ENCODE measurements around the gene SACM1L.

DNA sequence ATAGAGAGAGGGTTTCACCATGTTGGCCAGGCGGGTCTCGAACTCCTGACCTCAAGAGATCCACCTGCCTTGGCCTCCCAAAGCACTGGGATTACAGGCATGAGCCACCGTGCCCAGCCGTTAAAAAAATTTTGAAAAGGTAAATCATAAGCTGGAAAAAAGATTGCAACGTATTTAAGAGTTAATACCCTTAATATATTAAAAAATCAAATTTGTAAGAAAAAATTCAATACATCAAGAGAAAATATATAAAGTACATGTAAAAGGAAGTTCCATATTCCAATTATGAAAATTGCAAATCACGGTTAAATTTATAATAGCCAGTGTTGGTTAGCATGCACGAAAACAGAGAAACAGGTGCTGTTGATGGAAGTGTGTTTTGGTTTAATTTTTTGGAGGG, 2.3 kb upstream of the SACM1L start:
- TF ChIP-seq, protein P1, sequence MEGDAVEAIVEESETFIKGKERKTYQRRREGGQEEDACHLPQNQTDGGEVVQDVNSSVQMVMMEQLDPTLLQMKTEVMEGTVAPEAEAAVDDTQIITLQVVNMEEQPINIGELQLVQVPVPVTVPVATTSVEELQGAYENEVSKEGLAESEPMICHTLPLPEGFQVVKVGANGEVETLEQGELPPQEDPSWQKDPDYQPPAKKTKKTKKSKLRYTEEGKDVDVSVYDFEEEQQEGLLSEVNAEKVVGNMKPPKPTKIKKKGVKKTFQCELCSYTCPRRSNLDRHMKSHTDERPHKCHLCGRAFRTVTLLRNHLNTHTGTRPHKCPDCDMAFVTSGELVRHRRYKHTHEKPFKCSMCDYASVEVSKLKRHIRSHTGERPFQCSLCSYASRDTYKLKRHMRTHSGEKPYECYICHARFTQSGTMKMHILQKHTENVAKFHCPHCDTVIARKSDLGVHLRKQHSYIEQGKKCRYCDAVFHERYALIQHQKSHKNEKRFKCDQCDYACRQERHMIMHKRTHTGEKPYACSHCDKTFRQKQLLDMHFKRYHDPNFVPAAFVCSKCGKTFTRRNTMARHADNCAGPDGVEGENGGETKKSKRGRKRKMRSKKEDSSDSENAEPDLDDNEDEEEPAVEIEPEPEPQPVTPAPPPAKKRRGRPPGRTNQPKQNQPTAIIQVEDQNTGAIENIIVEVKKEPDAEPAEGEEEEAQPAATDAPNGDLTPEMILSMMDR (IDR thresholded peaks at IDR 0.05; ENCODE audit: insufficient read depth, low read depth, low read length), result no peak
- no peak for TF ChIP-seq EZH2 (IDR thresholded peaks at IDR 0.05; ENCODE audit: insufficient read depth, low read length)
